Measurements from ENCODE around the gene HDAC7. TPM values are rescaled to one million over a fixed set of nuclear protein-coding genes. Genes with fewer than 3 reads are reported as not detected.
A peak's percentile ranks its signal among the peaks of the same experiment; 100 is the strongest.

Gene HDAC7
- total and polyA plus RNA-seq, 2 of the 13 experiments (the other 11 are each of a cell fraction or from before 2014, with no cell fraction given): 4.6 to 10.8 TPM

DNA sequence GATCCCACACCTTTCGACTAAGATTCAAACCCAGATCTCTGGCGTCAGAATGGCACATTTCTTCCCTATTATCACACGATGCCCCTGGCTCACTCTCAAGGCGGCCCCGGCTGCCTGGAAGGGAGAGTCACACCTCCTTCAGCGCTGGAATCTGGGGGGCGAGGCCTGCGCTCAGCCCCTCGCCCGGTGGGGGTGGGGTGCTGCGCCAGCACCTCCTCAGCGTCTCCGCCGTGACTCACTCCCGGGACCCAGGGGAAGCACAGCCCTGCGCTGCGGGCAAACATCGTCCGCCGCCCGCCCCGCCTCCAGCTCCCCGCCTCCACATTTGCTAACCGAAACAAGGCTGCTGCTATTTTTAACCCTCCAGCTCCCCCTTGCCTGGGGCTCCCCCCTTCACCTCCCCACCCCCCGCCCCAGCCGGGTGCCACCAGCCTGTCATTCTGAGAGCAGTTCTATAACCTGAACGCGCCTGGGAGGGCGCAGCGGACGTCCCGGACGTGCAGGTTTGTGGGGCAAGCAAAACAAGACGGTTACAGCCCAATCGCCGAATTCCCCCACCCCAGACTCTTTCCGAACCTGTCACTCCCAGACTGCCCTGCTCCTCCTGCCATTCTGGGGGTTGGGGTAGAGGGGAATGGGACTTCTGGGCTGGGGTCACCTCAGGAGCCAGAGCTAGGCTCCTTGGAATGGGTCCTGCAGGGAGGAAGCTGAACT, 6.7 kb downstream of the HDAC7 start (continued):
- TF ChIP-seq, protein P1, sequence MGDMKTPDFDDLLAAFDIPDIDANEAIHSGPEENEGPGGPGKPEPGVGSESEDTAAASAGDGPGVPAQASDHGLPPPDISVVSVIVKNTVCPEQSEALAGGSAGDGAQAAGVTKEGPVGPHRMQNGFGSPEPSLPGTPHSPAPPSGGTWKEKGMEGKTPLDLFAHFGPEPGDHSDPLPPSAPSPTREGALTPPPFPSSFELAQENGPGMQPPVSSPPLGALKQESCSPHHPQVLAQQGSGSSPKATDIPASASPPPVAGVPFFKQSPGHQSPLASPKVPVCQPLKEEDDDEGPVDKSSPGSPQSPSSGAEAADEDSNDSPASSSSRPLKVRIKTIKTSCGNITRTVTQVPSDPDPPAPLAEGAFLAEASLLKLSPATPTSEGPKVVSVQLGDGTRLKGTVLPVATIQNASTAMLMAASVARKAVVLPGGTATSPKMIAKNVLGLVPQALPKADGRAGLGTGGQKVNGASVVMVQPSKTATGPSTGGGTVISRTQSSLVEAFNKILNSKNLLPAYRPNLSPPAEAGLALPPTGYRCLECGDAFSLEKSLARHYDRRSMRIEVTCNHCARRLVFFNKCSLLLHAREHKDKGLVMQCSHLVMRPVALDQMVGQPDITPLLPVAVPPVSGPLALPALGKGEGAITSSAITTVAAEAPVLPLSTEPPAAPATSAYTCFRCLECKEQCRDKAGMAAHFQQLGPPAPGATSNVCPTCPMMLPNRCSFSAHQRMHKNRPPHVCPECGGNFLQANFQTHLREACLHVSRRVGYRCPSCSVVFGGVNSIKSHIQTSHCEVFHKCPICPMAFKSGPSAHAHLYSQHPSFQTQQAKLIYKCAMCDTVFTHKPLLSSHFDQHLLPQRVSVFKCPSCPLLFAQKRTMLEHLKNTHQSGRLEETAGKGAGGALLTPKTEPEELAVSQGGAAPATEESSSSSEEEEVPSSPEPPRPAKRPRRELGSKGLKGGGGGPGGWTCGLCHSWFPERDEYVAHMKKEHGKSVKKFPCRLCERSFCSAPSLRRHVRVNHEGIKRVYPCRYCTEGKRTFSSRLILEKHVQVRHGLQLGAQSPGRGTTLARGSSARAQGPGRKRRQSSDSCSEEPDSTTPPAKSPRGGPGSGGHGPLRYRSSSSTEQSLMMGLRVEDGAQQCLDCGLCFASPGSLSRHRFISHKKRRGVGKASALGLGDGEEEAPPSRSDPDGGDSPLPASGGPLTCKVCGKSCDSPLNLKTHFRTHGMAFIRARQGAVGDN (CRISPR knock-in tag; IDR thresholded peaks at IDR 0.05): peak; percentile 26
- no peak for TF ChIP-seq ZNF589 (CRISPR knock-in tag; conservative IDR thresholded peaks at IDR 0.05)
- no peak for TF ChIP-seq ETV5 (CRISPR knock-in tag; IDR thresholded peaks at IDR 0.05; ENCODE audit: borderline replicate concordance)
- TF ChIP-seq MLLT10 (CRISPR knock-in tag; IDR thresholded peaks at IDR 0.05): no peak
- TF ChIP-seq ZNF747 (CRISPR knock-in tag; IDR thresholded peaks at IDR 0.05; ENCODE audit: borderline replicate concordance): no peak
- no peak for TF ChIP-seq ZSCAN21 (CRISPR knock-in tag; IDR thresholded peaks at IDR 0.05; ENCODE audit: borderline replicate concordance)
- no peak for TF ChIP-seq ZSCAN9 (CRISPR knock-in tag; IDR thresholded peaks at IDR 0.05; ENCODE audit: borderline replicate concordance)
- peak; percentile 11; the same call in 1 of the 2 replicates for TF ChIP-seq ZFX (CRISPR knock-in tag; IDR thresholded peaks at IDR 0.05; ENCODE audit: low read depth)

All from HepG2 (cell line).